Spleen (tissue), 11 donors: ENCODE data around the gene NT5DC4. TPM values are rescaled to one million over a fixed set of nuclear protein-coding genes. Genes with fewer than 3 reads are reported as not detected.

Experiments
- DNase-seq: peaks from one replicate; pipeline ENCODE4 v3.0.0-alpha.2; 2020
- H3K27ac ChIP-seq, 8 donors: fragments of 200-600 bp; sonication (generic) in 7 of 8; 1 replicate in 4 of 8; 2 replicates in 4 of 8; pipeline versions ENCODE4 v1.5.0 to v1.8.0; 2016 to 2021; ENCODE audit warnings: inconsistent platforms in 4 of 8, mild to moderate bottlenecking in 4 of 8, moderate library complexity in 1 of 8
- H3K27me3 ChIP-seq, 7 donors: fragments of 200-600 bp; sonication (generic) in 6 of 7; replicated peaks in 1 of 7; 1 replicate in 4 of 7; 2 replicates in 3 of 7; pipeline versions ENCODE4 v1.5.0 to v1.8.0; 2016 to 2021; ENCODE audit warnings: inconsistent platforms in 3 of 7, mild to moderate bottlenecking in 1 of 7
- H3K36me3 ChIP-seq, 6 donors: fragments of 200-600 bp; sonication (generic) in 5 of 6; 1 replicate in 4 of 6; 2 replicates in 2 of 6; pipeline versions ENCODE4 v1.5.0 to v1.8.0; 2016 to 2021; ENCODE audit warnings: inconsistent platforms in 2 of 6
- H3K4me1 ChIP-seq, 6 donors: fragments of 200-600 bp; sonication (generic) in 5 of 6; 1 replicate in 3 of 6; 2 replicates in 3 of 6; pipeline versions ENCODE4 v1.5.0 to v1.8.0; 2016 to 2021; ENCODE audit warnings: inconsistent platforms in 3 of 6
- H3K4me3 ChIP-seq, 8 donors: fragments of 200-600 bp; sonication (generic) in 7 of 8; 1 replicate in 4 of 8; 2 replicates in 4 of 8; pipeline versions ENCODE4 v1.5.0 to v1.8.0; 2016 to 2021; ENCODE audit warnings: inconsistent platforms in 4 of 8, mild to moderate bottlenecking in 4 of 8, moderate library complexity in 2 of 8
- H3K9me3 ChIP-seq, 8 donors: fragments of 200-600 bp; sonication (generic) in 7 of 8; 1 replicate in 4 of 8; 2 replicates in 4 of 8; pipeline versions ENCODE4 v1.5.0 to v1.8.0; 2016 to 2021; ENCODE audit warnings: inconsistent platforms in 4 of 8
- POLR2A ChIP-seq, 3 donors: fragments of 450-650 bp; IDR thresholded peaks; one replicate each; pipeline ENCODE4 v1.5.1; 2017; ENCODE audit warnings: antibody characterized with exemption in 3 of 3, mild to moderate bottlenecking in 1 of 3
- POLR2AphosphoS5 ChIP-seq, 3 donors: sonication (generic); formaldehyde crosslinking; IDR thresholded peaks; one replicate each; pipeline ENCODE4 v1.5.1; 2017; ENCODE audit warnings: antibody characterized with exemption in 3 of 3
- whole genome bisulfite sequencing, 5 donors: extraction: QIAGEN DNeasy Blood & Tissue Kit in 3 of 5; methylation state at CpG; one replicate each; pipeline versions ENCODE4 v1.1.5 to v1.1.7; 2013 to 2018; 5-methylcytosine and 5-hydroxymethylcytosine counted together
- intact Hi-C: fragments of 100-400 bp; cut with DNase I; formaldehyde crosslinking; loops from one replicate; pipeline ENCODE4 v1.15.0; 2023; ENCODE audit warnings: low total_unique reads
- polyA plus RNA-seq, 3 donors: library from polyadenylated mRNA; stranded (reverse); fragments of 200-250 nt; gene quantifications; one replicate each; pipeline ENCODE4 v1.2.1, GENCODE V29; 2013
- total RNA-seq, 7 donors: library from RNA; depleted of rRNA in 3 of 7; stranded (reverse); fragments of >200 nt in 3 of 7; fragmentation: NEBNext Ultra II Directional in 4 of 7; extraction: Animal tissue kit (Norgen Biotek cat#: 25700) in 4 of 7; gene quantifications; one replicate each; pipeline versions ENCODE4 v1.1.0 to v1.2.1, GENCODE V29; 2016 to 2021
- TF ChIP-seq, protein P1 (sequence below), 11 experiments: fragments of 200-600 bp in 7 of 11; fragments of 450-650 bp in 4 of 11; sonication (generic) in 4 of 11; IDR thresholded peaks in 8 of 11; conservative IDR thresholded peaks in 3 of 11; 1 replicate in 7 of 11; 2 replicates in 4 of 11; pipeline versions ENCODE4 v1.4.0 to v1.8.0; 2016 to 2021; ENCODE audit warnings: antibody characterized with exemption in 11 of 11, inconsistent platforms in 4 of 11, mild to moderate bottlenecking in 1 of 11
- donor health status: healthy with polysubstance abuse.
- donor health status: DM: no; HTN: no; CAD: no; lungs with moderate emphysema.
- donor health status: DM: no; HTN: no; CAD: no.
- donor health status: Bipolar disorder and iron deficiency.
- donor health status: healthy.
- donor health status: DM: no; HTN: no; CAD: no.
- donor health status: DM: yes; HTN: yes; CAD: no.

Gene NT5DC4
- total and polyA plus RNA-seq, 10 donors: 0.28 to 3.8 (median 1.6) TPM

GRCh38 chr2:112784199-112785189 is 63.7 kb downstream of the NT5DC4 start, which contains the start of gene IL1A:
Gene IL1A, minus strand, starts transcription at chr2:112784493. Its CDS starts 723 bp downstream, at chr2:112783770.
- TF ChIP-seq, protein P1, sequence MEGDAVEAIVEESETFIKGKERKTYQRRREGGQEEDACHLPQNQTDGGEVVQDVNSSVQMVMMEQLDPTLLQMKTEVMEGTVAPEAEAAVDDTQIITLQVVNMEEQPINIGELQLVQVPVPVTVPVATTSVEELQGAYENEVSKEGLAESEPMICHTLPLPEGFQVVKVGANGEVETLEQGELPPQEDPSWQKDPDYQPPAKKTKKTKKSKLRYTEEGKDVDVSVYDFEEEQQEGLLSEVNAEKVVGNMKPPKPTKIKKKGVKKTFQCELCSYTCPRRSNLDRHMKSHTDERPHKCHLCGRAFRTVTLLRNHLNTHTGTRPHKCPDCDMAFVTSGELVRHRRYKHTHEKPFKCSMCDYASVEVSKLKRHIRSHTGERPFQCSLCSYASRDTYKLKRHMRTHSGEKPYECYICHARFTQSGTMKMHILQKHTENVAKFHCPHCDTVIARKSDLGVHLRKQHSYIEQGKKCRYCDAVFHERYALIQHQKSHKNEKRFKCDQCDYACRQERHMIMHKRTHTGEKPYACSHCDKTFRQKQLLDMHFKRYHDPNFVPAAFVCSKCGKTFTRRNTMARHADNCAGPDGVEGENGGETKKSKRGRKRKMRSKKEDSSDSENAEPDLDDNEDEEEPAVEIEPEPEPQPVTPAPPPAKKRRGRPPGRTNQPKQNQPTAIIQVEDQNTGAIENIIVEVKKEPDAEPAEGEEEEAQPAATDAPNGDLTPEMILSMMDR (IDR thresholded peaks at IDR 0.05 in 8 of 11, conservative IDR thresholded peaks at IDR 0.05 in 3 of 11): no peak
- TF ChIP-seq POLR2A (IDR thresholded peaks at IDR 0.05) (no peak), POLR2AphosphoS5 (IDR thresholded peaks at IDR 0.05) (no peak)
- peaks cover 0 to 50% (median 0%) of the 10 kb centered on the region in 6 donors for H3K4me1 ChIP-seq
- no peaks in the 10 kb centered on the region for H3K36me3 ChIP-seq
- no peaks in the 10 kb centered on the region for H3K9me3 ChIP-seq
- DNase-seq: no peak
- H3K27me3 ChIP-seq: no peaks in the 10 kb centered on the region
- intact Hi-C loops: no loop called here
- peak within 1 kb of the TSS in 6 of 8 donors; percentile 1 to 69 (median 50) for H3K27ac ChIP-seq
- 44 to 68% (median 57%) methylated on average over 13 of the region's 13 CpGs for WGBS, 5 donors
- peak within 1 kb of the TSS in 1 of 8 donors; percentile 31 for H3K4me3 ChIP-seq

- WGBS, 5 donors: 60 to 78% (median 70%) methylated on average over 3 of the region's 3 CpGs
- no peaks in the 10 kb centered on the region for H3K36me3 ChIP-seq
- no peaks in the 10 kb centered on the region for H3K9me3 ChIP-seq
- no peak for TF ChIP-seq POLR2AphosphoS5 (IDR thresholded peaks at IDR 0.05)
- no peak for TF ChIP-seq POLR2A (IDR thresholded peaks at IDR 0.05)
- TF ChIP-seq, protein P1 (IDR thresholded peaks at IDR 0.05 in 8 of 11, conservative IDR thresholded peaks at IDR 0.05 in 3 of 11): no peak
- peak overlapping the region in 5 of 8 donors; percentile 23 to 67 (median 29) for H3K27ac ChIP-seq
- H3K27me3 ChIP-seq: no peaks in the 10 kb centered on the region
- no peak for DNase-seq
- peaks cover 0 to 45% (median 0%) of the 10 kb centered on the region in 6 donors for H3K4me1 ChIP-seq
- intact Hi-C loops: no loop called here
- H3K4me3 ChIP-seq: no peak overlapping the region
Observed at GRCh38 chr2:112787294-112787693, 66.5 kb downstream of the NT5DC4 start.

GRCh38 chr2:112787729-112788393 is 67.0 kb downstream of the NT5DC4 start:
- Histone ChIP-seq H3K27ac (peak overlapping the region in 5 of 8 donors; percentile 23 to 67 (median 29)), H3K9me3 (no peaks in the 10 kb centered on the region), H3K27me3 (no peaks in the 10 kb centered on the region), H3K4me1 (peaks cover 0 to 43% (median 0%) of the 10 kb centered on the region in 6 donors), H3K4me3 (no peak overlapping the region), H3K36me3 (no peaks in the 10 kb centered on the region)
- TF ChIP-seq, protein P1 (IDR thresholded peaks at IDR 0.05 in 8 of 11, conservative IDR thresholded peaks at IDR 0.05 in 3 of 11): no peak
- TF ChIP-seq POLR2A (IDR thresholded peaks at IDR 0.05): no peak
- no peak for TF ChIP-seq POLR2AphosphoS5 (IDR thresholded peaks at IDR 0.05)
- WGBS, 5 donors: 55 to 67% (median 62%) methylated on average over 4 of the region's 4 CpGs
- intact Hi-C loops: no loop called here
- DNase-seq: no peak
